NB4 (cell line): Measurements from ENCODE around the gene CASP8AP2.

Experiments
- DNase-seq: peaks from one replicate; pipeline ENCODE4 v3.0.0; 2010; ENCODE audit warnings: low read depth
- H3K4me3 ChIP-seq: one replicate; pipeline ENCODE4 v1.5.1; 2011; ENCODE audit warnings: mild to moderate bottlenecking, low read depth, low read length, moderate library complexity
- CTCF ChIP-seq: IDR thresholded peaks from one replicate; pipeline ENCODE4 v1.5.1; 2012; ENCODE audit warnings: low read depth, low read length
- MYC ChIP-seq: IDR thresholded peaks from 2 replicates; pipeline ENCODE4 v1.6.1; 2011; ENCODE audit warnings: low read depth, low read length
- POLR2A ChIP-seq: IDR thresholded peaks from 2 replicates; pipeline ENCODE4 v1.6.1; 2011; ENCODE audit warnings: mild to moderate bottlenecking; ENCODE audit not compliant: insufficient read length; ENCODE audit errors: extremely low read depth
- TF ChIP-seq, protein P1 (sequence below): IDR thresholded peaks from 2 replicates; pipeline ENCODE4 v1.6.1; 2011; ENCODE audit warnings: low read depth, low read length

CASP8AP2 gene

GRCh38 chr6:89853068-89853467, 23.4 kb downstream of the CASP8AP2 start:
- DNase-seq: no peak
- H3K4me3 ChIP-seq: no peak overlapping the region
- no peak for TF ChIP-seq CTCF
- TF ChIP-seq, protein P1, sequence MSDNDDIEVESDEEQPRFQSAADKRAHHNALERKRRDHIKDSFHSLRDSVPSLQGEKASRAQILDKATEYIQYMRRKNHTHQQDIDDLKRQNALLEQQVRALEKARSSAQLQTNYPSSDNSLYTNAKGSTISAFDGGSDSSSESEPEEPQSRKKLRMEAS: no peak
- TF ChIP-seq MYC: no peak
- no peak for TF ChIP-seq POLR2A

- DNase-seq: no peak
- no peak overlapping the region for H3K4me3 ChIP-seq
- TF ChIP-seq MYC (no peak), POLR2A (no peak), CTCF (no peak)
- TF ChIP-seq, protein P1: no peak
Observed at GRCh38 chr6:89858041-89858440, 28.4 kb downstream of the CASP8AP2 start.

- DNase-seq: no peak
- TF ChIP-seq, protein P1: no peak
- TF ChIP-seq MYC: no peak
- no peak for TF ChIP-seq CTCF
- TF ChIP-seq POLR2A: no peak
- H3K4me3 ChIP-seq: no peak overlapping the region
Observed at GRCh38 chr6:89859744-89860143, 30.1 kb downstream of the CASP8AP2 start.

DNA sequence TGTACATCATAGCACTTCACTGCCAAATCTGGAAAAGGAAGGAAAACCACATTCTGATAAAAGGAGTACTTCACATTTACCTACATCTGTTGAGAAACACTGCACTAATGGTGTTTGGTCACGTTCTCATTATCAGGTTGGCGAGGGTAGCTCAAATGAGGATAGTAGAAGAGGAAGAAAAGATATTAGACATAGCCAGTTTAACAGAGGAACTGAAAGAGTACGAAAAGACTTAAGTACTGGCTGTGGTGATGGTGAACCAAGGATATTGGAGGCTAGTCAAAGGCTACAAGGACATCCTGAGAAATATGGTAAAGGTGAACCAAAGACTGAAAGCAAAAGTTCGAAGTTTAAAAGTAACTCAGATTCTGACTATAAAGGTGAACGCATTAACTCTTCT, 32.6 kb downstream of the CASP8AP2 start:
- TF ChIP-seq MYC: no peak
- TF ChIP-seq, protein P1: no peak
- TF ChIP-seq CTCF: no peak
- no peak for TF ChIP-seq POLR2A
- DNase-seq: no peak
- H3K4me3 ChIP-seq: no peak overlapping the region

DNA sequence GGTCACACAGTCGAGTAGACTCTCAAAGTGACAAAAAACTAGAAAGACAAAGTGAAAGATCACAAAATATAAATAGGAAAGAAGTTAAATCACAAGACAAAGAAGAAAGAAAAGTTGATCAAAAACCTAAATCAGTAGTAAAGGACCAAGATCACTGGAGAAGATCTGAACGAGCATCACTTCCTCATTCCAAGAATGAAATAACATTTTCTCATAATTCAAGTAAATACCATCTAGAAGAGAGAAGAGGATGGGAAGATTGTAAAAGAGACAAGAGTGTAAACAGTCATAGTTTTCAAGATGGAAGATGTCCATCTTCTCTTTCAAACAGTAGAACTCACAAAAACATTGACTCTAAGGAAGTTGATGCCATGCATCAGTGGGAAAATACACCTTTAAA, 33.0 kb downstream of the CASP8AP2 start:
- H3K4me3 ChIP-seq: no peak overlapping the region
- TF ChIP-seq MYC (no peak), CTCF (no peak), POLR2A (no peak)
- TF ChIP-seq, protein P1: no peak
- no peak for DNase-seq
